GM12874 (cell line): ENCODE data around the gene PRR19.

ENCODE experiments used
- CTCF ChIP-seq: IDR thresholded peaks from 2 replicates; pipeline ENCODE4 v1.5.1; 2011; ENCODE audit warnings: low read depth, mild to moderate bottlenecking, control low read depth, low read length, moderate library complexity; ENCODE audit not compliant: insufficient read depth

Gene PRR19

GRCh38 chr19:42279902-42280814 lies 21.8 kb upstream of the PRR19 start:
- peak; percentile 99 for TF ChIP-seq CTCF

GRCh38 chr19:42280815-42281145 lies 21.2 kb upstream of the PRR19 start:
- TF ChIP-seq CTCF: no peak

- peak; percentile 34; the same call in 1 of the 2 replicates for TF ChIP-seq CTCF
Measured at GRCh38 chr19:42281146-42281826, 20.6 kb upstream of the PRR19 start.

GRCh38 chr19:42281827-42282762 lies 19.8 kb upstream of the PRR19 start:
- TF ChIP-seq CTCF: no peak

GRCh38 chr19:42282819-42283187 lies 19.1 kb upstream of the PRR19 start:
- no peak for TF ChIP-seq CTCF

GRCh38 chr19:42283188-42284065 lies 18.5 kb upstream of the PRR19 start:
- no peak for TF ChIP-seq CTCF
